HEK293 (cell line): Measurements from ENCODE around the gene AATK.
"Not testable (repeated sequence)": the region's sequence is repeated elsewhere in the genome, so short reads cannot be mapped to it uniquely, and the experiment has no call there.

Experiments
- CTCF ChIA-PET: fragments of 350-600 bp; formaldehyde crosslinking; extraction: SDS; loops from one replicate; lab custom pipeline; 2021; ENCODE audit warnings: antibody characterized with exemption; lab: Yijun Ruan, JAX
- POLR2A ChIA-PET: fragments of 300-600 bp; formaldehyde crosslinking; extraction: SDS; loops from one replicate; lab custom pipeline; 2020; ENCODE audit warnings: antibody characterized with exemption, inconsistent platforms; lab: Yijun Ruan, JAX
- H3K27ac ChIP-seq: fragments of 200-500 bp; sonication (Bioruptor generic); 2 replicates; pipeline ENCODE4 v1.5.1; 2014; ENCODE audit warnings: low read depth, low read length, control low read depth, inconsistent platforms; ENCODE audit errors: extremely low read depth
- H3K36me3 ChIP-seq, 2 experiments: fragments of 200-500 bp in 1 of 2; sonication (Bioruptor generic) in 1 of 2; 1 replicate in 1 of 2; 2 replicates in 1 of 2; pipeline ENCODE4 v1.5.1; 2014 to 2017; ENCODE audit warnings: inconsistent platforms in 2 of 2, low read length in 2 of 2; ENCODE audit not compliant: control insufficient read depth in 2 of 2, insufficient read depth in 1 of 2
- H3K4me1 ChIP-seq: fragments of 200-500 bp; sonication (Bioruptor generic); 2 replicates; pipeline ENCODE4 v1.5.1; 2014; ENCODE audit warnings: mild to moderate bottlenecking, low read length, inconsistent platforms; ENCODE audit not compliant: control insufficient read depth, insufficient read depth
- H3K4me3 ChIP-seq: 2 replicates; pipeline ENCODE4 v1.5.1; 2011; ENCODE audit warnings: low read depth, mild to moderate bottlenecking, control low read depth, low read length, moderate library complexity
- H3K9me3 ChIP-seq: fragments of 200-500 bp; sonication (Bioruptor generic); 2 replicates; pipeline ENCODE4 v1.5.1; 2014; ENCODE audit warnings: low read depth, low read length, inconsistent platforms; ENCODE audit not compliant: control insufficient read depth, insufficient read depth
- SALL2 ChIP-seq: fragments of 450-650 bp; formaldehyde crosslinking; IDR thresholded peaks from 2 replicates; pipeline ENCODE4 v1.5.0; 2017; ENCODE audit warnings: missing biosample characterization, mild to moderate bottlenecking, missing genetic modification characterization, borderline replicate concordance
- WT1 ChIP-seq: fragments of 450-650 bp; formaldehyde crosslinking; IDR thresholded peaks from 2 replicates; pipeline ENCODE4 v1.5.1; 2016; ENCODE audit warnings: missing biosample characterization, missing genetic modification characterization
- YY1 ChIP-seq: fragments of 450-650 bp; formaldehyde crosslinking; IDR thresholded peaks from 2 replicates; pipeline ENCODE4 v1.5.1; 2018; ENCODE audit warnings: missing biosample characterization, missing genetic modification characterization
- ZBTB17 ChIP-seq: fragments of 450-650 bp; formaldehyde crosslinking; IDR thresholded peaks from 2 replicates; pipeline ENCODE4 v1.5.1; 2016; ENCODE audit warnings: missing biosample characterization, missing genetic modification characterization
- ZFP69B ChIP-seq: fragments of 450-650 bp; formaldehyde crosslinking; IDR thresholded peaks from 2 replicates; pipeline ENCODE4 v1.5.1; 2016; ENCODE audit warnings: missing biosample characterization, missing genetic modification characterization
- ZNF23 ChIP-seq: fragments of 450-650 bp; formaldehyde crosslinking; IDR thresholded peaks from 2 replicates; pipeline ENCODE4 v1.5.1; 2016; ENCODE audit warnings: missing biosample characterization, missing genetic modification characterization, borderline replicate concordance
- ZNF311 ChIP-seq: fragments of 450-650 bp; formaldehyde crosslinking; IDR thresholded peaks from 2 replicates; pipeline ENCODE4 v1.5.1; 2017; ENCODE audit warnings: missing biosample characterization, missing genetic modification characterization, borderline replicate concordance
- ZNF37A ChIP-seq: fragments of 450-650 bp; IDR thresholded peaks from 2 replicates; pipeline ENCODE4 v1.5.1; 2018; ENCODE audit warnings: missing biosample characterization, missing genetic modification characterization
- ZNF658 ChIP-seq: fragments of 450-650 bp; formaldehyde crosslinking; IDR thresholded peaks from 2 replicates; pipeline ENCODE4; 2016; ENCODE audit warnings: missing biosample characterization, missing genetic modification characterization
- ZNF677 ChIP-seq: fragments of 450-650 bp; IDR thresholded peaks from 2 replicates; pipeline ENCODE4 v1.5.0; 2018; ENCODE audit warnings: missing biosample characterization, mild to moderate bottlenecking, missing genetic modification characterization, moderate library complexity
- ZNF791 ChIP-seq: fragments of 450-650 bp; formaldehyde crosslinking; IDR thresholded peaks from 2 replicates; pipeline ENCODE4 v1.5.1; 2016; ENCODE audit warnings: missing biosample characterization, missing genetic modification characterization
- TF ChIP-seq, protein P1 (sequence below): fragments of 450-650 bp; formaldehyde crosslinking; IDR thresholded peaks from 2 replicates; pipeline ENCODE4 v1.5.1; 2016; ENCODE audit warnings: missing biosample characterization, missing genetic modification characterization
- TF ChIP-seq, protein P2 (sequence below): fragments of 450-650 bp; formaldehyde crosslinking; IDR thresholded peaks from 2 replicates; pipeline ENCODE4 v1.5.1; 2016; ENCODE audit warnings: missing biosample characterization, missing genetic modification characterization
- TF ChIP-seq, protein P3 (sequence below): fragments of 450-650 bp; formaldehyde crosslinking; IDR thresholded peaks from 2 replicates; pipeline ENCODE4 v1.5.1; 2017; ENCODE audit warnings: missing biosample characterization, mild to moderate bottlenecking, missing genetic modification characterization, moderate library complexity
- TF ChIP-seq, protein P4 (sequence below): fragments of 450-650 bp; formaldehyde crosslinking; IDR thresholded peaks from 2 replicates; pipeline ENCODE4 v1.5.0; 2017; ENCODE audit warnings: missing biosample characterization, missing genetic modification characterization, borderline replicate concordance
- TF ChIP-seq, protein P5 (sequence below): fragments of 450-650 bp; formaldehyde crosslinking; IDR thresholded peaks from 2 replicates; pipeline ENCODE4 v1.5.1; 2016; ENCODE audit warnings: missing biosample characterization, missing genetic modification characterization, borderline replicate concordance
- TF ChIP-seq, protein P6 (sequence below): fragments of 450-650 bp; formaldehyde crosslinking; IDR thresholded peaks from 2 replicates; pipeline ENCODE4 v1.5.1; 2016; ENCODE audit warnings: missing biosample characterization, missing genetic modification characterization, low read depth

AATK gene

DNA sequence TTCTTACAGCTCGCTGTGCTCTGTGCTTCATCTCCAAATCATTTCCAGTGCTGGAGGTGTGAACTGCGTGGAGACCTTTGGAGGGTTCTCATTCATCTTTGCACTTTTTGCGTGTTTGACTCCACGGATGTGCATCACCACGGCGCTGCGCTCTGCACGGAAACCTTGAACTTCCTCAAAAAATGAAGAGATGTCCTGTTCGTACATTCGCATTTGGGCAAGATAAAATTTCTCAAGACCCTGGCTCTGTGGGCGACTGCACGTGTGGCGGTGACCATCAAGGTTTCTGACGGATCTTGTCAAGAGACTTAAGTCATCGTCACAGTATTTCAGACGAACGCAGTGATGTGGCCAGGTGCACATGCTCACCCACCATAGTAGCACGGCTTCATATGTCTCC is 11.1 kb downstream of the AATK start (continued):
- TF ChIP-seq, protein P1, sequence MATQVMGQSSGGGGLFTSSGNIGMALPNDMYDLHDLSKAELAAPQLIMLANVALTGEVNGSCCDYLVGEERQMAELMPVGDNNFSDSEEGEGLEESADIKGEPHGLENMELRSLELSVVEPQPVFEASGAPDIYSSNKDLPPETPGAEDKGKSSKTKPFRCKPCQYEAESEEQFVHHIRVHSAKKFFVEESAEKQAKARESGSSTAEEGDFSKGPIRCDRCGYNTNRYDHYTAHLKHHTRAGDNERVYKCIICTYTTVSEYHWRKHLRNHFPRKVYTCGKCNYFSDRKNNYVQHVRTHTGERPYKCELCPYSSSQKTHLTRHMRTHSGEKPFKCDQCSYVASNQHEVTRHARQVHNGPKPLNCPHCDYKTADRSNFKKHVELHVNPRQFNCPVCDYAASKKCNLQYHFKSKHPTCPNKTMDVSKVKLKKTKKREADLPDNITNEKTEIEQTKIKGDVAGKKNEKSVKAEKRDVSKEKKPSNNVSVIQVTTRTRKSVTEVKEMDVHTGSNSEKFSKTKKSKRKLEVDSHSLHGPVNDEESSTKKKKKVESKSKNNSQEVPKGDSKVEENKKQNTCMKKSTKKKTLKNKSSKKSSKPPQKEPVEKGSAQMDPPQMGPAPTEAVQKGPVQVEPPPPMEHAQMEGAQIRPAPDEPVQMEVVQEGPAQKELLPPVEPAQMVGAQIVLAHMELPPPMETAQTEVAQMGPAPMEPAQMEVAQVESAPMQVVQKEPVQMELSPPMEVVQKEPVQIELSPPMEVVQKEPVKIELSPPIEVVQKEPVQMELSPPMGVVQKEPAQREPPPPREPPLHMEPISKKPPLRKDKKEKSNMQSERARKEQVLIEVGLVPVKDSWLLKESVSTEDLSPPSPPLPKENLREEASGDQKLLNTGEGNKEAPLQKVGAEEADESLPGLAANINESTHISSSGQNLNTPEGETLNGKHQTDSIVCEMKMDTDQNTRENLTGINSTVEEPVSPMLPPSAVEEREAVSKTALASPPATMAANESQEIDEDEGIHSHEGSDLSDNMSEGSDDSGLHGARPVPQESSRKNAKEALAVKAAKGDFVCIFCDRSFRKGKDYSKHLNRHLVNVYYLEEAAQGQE (tag by site-specific recombination), result no peak
- TF ChIP-seq, protein P2, sequence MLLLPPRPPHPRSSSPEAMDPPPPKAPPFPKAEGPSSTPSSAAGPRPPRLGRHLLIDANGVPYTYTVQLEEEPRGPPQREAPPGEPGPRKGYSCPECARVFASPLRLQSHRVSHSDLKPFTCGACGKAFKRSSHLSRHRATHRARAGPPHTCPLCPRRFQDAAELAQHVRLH (tag by site-specific recombination), result no peak
- no peak for TF ChIP-seq ZBTB17 (tag by site-specific recombination)
- TF ChIP-seq, protein P3, sequence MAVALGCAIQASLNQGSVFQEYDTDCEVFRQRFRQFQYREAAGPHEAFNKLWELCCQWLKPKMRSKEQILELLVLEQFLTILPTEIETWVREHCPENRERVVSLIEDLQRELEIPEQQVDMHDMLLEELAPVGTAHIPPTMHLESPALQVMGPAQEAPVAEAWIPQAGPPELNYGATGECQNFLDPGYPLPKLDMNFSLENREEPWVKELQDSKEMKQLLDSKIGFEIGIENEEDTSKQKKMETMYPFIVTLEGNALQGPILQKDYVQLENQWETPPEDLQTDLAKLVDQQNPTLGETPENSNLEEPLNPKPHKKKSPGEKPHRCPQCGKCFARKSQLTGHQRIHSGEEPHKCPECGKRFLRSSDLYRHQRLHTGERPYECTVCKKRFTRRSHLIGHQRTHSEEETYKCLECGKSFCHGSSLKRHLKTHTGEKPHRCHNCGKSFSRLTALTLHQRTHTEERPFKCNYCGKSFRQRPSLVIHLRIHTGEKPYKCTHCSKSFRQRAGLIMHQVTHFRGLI (tag by site-specific recombination), result no peak

DNA sequence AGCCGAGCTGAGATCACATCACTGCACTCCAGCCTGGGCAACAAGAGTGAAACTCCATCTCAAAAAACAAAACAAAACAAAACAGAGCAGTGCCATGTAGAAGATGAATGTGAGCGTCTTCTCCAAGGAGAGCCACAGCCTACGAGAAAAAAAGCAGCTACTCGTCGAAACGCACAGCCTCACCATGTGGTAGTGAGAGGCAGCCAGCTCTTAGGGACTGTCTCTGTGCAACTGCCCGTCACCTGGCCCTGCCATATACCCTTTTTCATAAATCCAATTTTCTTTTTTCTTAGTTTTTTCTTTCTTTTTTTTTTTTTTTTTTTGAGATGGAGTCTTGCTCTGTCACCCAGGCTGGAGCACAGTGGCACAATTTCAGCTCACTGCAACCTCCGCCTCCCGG is 12.0 kb downstream of the AATK start:
- ChIA-PET POLR2A (interaction anchor here (0.7 to 0.8 kb wide), 2 partner anchors 84 to 390 kb away, joined by 6 read pairs; partner anchors contain the start of genes NDUFAF8 and TEPSIN), CTCF (interaction anchor here (0.9 to 1.4 kb wide), 2 partner anchors 13 to 47 kb away, joined by 3 to 4 read pairs; no protein-coding TSS in a partner anchor)
- not testable (repeated sequence) for H3K4me3 ChIP-seq, H3K27ac ChIP-seq, H3K9me3 ChIP-seq, H3K36me3 ChIP-seq, H3K4me1 ChIP-seq

DNA sequence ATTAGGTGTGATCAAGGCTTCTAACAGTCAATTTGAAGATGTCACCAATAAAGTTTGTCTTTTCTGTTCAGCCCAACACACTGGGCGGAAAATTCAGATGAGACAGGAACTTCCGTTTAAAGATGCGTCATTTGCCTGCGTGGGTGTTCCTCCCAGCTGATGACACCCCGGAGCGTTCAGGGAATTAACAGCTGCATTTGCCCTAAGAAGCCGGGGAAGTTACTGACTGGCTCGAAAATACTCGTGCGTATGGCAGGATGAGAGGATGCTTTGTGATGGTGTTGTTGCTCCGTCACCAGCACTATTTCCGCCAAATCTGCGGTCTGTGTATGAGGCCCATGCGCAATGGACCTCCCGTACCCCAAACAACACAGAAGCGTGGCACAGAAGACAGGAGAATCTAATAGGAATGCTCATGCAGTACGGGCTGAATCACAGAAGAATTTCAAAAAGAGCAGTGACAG is 12.6 kb downstream of the AATK start:
- Histone ChIP-seq H3K27ac (no peak overlapping the region), H3K4me1 (no peaks in the 10 kb centered on the region), H3K9me3 (no peaks in the 10 kb centered on the region), H3K4me3 (no peak overlapping the region), H3K36me3 (no peaks in the 10 kb centered on the region)
- ChIA-PET POLR2A (interaction anchor here (0.7 kb wide), 1 partner anchor 391 kb away, joined by 6 read pairs; no protein-coding TSS in a partner anchor), CTCF (interaction anchor here (1.4 kb wide), 1 partner anchor 12 kb away, joined by 4 read pairs; no protein-coding TSS in a partner anchor)
- TF ChIP-seq ZNF677 (tag by site-specific recombination) (no peak), ZNF37A (tag by site-specific recombination) (no peak), ZNF658 (tag by site-specific recombination) (no peak), SALL2 (no peak), ZFP69B (tag by site-specific recombination) (no peak), ZNF791 (no peak), ZNF23 (tag by site-specific recombination) (no peak), WT1 (tag by site-specific recombination) (no peak), ZNF311 (tag by site-specific recombination) (no peak), YY1 (tag by site-specific recombination) (no peak)
- TF ChIP-seq, protein P4, sequence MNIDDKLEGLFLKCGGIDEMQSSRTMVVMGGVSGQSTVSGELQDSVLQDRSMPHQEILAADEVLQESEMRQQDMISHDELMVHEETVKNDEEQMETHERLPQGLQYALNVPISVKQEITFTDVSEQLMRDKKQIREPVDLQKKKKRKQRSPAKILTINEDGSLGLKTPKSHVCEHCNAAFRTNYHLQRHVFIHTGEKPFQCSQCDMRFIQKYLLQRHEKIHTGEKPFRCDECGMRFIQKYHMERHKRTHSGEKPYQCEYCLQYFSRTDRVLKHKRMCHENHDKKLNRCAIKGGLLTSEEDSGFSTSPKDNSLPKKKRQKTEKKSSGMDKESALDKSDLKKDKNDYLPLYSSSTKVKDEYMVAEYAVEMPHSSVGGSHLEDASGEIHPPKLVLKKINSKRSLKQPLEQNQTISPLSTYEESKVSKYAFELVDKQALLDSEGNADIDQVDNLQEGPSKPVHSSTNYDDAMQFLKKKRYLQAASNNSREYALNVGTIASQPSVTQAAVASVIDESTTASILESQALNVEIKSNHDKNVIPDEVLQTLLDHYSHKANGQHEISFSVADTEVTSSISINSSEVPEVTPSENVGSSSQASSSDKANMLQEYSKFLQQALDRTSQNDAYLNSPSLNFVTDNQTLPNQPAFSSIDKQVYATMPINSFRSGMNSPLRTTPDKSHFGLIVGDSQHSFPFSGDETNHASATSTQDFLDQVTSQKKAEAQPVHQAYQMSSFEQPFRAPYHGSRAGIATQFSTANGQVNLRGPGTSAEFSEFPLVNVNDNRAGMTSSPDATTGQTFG (tag by site-specific recombination), result no peak
- TF ChIP-seq, protein P5, sequence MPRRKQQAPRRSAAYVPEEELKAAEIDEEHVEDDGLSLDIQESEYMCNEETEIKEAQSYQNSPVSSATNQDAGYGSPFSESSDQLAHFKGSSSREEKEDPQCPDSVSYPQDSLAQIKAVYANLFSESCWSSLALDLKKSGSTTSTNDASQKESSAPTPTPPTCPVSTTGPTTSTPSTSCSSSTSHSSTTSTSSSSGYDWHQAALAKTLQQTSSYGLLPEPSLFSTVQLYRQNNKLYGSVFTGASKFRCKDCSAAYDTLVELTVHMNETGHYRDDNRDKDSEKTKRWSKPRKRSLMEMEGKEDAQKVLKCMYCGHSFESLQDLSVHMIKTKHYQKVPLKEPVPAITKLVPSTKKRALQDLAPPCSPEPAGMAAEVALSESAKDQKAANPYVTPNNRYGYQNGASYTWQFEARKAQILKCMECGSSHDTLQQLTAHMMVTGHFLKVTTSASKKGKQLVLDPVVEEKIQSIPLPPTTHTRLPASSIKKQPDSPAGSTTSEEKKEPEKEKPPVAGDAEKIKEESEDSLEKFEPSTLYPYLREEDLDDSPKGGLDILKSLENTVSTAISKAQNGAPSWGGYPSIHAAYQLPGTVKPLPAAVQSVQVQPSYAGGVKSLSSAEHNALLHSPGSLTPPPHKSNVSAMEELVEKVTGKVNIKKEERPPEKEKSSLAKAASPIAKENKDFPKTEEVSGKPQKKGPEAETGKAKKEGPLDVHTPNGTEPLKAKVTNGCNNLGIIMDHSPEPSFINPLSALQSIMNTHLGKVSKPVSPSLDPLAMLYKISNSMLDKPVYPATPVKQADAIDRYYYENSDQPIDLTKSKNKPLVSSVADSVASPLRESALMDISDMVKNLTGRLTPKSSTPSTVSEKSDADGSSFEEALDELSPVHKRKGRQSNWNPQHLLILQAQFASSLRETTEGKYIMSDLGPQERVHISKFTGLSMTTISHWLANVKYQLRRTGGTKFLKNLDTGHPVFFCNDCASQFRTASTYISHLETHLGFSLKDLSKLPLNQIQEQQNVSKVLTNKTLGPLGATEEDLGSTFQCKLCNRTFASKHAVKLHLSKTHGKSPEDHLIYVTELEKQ (tag by site-specific recombination), result no peak
- TF ChIP-seq, protein P6, sequence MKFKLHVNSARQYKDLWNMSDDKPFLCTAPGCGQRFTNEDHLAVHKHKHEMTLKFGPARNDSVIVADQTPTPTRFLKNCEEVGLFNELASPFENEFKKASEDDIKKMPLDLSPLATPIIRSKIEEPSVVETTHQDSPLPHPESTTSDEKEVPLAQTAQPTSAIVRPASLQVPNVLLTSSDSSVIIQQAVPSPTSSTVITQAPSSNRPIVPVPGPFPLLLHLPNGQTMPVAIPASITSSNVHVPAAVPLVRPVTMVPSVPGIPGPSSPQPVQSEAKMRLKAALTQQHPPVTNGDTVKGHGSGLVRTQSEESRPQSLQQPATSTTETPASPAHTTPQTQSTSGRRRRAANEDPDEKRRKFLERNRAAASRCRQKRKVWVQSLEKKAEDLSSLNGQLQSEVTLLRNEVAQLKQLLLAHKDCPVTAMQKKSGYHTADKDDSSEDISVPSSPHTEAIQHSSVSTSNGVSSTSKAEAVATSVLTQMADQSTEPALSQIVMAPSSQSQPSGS, result no peak
